Hematopoietic multipotent progenitor cell treated with erythropoietin and hydrocortisone succinate and interleukin-3 and kit ligand, for 17 days (in vitro differentiated cells): ENCODE data around the gene C3orf70.

Experiments used
- DNase-seq: peaks from one replicate; pipeline ENCODE4 v3.0.0-alpha.2; 2015; ENCODE audit warnings: low spot score

C3orf70 gene

DNA sequence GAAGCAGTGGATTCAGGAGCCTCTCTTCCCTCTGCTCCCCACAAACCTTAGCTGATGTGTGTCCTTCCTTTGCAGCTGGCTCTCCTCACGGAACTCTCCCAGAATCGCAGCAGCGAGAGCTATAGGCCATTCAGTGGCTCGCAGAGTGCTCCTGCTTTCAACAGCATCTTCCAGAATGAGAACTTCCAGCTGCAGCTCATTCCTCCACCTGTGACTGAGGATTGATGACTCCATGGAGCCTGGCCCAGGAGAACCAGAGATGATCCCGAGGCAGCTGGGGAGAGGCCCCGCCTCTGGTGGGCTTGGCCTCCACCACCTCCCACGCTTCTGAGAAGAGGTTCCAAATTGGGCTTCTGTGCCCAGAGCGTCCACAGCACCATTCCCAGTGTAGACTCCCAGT, 101.1 kb downstream of the C3orf70 start:
- DNase-seq, result no peak

DNA sequence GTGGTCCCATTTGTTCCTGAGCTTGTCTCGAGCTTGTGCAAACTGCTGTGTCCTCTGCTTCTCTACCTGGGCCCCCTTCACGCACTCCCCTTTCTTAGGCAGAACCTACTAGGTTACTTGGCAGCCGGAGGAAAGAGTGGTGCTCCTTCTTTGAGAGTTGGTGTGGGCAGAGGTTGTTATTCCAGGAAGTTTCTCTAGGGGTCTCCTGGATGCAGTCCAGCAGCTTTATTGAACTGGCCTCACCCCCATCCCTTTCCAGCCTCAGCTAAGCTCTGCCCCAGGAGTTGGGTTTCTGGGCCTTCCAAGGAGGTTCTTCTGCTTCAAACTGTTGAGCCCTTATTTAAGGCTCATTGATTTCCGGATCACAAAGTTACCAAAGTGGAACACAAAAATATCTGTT, 103.2 kb downstream of the C3orf70 start:
- DNase-seq, result no peak

DNA sequence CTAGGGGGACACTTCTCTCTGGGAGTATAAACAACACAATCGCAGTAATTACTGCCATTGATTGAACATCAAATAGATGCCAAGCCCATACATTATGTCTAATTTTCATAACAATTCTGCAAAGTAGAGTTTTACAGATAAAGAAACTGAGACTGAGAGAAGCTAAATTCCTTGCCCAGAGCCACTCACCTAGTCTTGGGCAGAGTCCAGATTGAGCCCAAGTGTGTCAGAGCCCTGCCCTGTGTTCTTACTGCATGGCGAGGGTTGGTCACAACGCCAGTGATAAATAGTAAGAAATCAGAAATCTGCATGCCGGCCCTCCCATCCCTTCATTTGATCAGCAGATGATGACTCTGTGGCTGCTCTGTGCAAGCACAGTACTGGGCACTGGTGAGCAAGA, 106.3 kb downstream of the C3orf70 start:
- DNase-seq, result no peak

DNA sequence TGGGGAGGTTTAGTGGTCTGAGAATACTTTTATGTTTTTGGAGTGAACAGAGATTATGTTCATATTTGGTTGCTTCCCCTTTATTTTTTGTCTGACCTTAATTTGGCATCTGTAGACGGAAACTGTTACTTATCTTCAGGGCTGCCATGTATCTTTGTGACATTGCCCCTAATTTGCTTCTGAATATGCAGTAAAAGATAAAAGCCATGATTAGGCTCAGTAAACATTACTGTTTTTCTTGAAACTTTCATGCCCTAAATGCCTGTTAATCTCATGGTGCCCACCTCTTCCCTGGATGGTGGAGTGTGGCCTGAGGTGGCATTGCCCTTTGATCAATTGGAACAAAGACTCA, 106.7 kb downstream of the C3orf70 start:
- DNase-seq, result no peak

DNA sequence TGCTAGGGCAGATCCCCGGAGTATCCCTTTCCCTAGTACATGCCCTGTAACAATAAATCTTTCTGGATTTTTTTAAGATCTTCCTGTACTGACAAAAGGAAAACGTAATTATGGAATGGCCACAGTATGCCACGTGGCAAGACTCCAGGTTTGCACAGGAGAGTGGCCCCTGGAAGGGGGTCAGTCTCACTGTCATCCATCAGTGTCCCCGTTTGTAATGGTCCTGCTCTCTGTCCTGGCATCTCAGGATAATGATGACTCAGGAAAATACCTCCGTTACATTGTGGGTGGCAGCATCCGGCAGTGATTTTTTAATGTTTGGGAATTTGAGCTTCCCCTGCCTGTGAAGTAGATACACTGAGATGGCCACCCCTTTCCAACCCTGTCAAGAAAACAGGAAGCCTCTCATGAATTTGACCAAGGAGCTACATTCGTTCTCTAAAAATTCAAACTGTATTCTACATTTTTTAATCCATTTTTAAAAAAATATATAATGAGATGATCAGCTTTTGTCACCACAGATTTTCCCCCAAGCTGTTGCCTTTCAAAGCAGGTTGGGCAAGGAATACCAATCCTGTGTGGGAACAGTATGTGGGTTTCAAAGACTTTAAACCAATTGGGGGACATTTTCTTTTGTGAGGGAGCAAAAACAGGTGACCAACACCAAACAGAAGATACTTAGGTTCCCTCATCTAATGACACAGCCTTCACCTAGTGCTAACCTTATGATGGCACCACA, 110.4 kb downstream of the C3orf70 start:
- no peak for DNase-seq

DNA sequence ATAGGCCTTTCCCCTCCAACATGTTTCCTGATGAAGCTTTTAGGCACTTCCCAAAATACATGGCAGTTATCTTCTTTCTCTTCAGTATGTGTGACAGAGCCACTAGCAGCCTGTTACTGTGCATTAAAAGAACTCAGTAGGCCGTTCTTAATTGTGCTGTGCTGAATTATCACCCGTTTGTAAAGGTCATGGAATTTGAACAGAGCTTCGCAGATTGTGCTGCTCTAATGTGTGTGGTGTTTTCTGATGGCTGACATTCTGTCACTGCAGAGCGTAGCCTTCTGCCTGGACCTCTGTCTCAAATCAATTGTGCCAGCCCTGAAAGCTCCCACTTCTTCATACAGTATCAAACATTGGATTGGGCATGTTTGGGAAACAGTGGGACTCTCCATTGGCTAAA, 111.3 kb downstream of the C3orf70 start:
- DNase-seq, result no peak

DNA sequence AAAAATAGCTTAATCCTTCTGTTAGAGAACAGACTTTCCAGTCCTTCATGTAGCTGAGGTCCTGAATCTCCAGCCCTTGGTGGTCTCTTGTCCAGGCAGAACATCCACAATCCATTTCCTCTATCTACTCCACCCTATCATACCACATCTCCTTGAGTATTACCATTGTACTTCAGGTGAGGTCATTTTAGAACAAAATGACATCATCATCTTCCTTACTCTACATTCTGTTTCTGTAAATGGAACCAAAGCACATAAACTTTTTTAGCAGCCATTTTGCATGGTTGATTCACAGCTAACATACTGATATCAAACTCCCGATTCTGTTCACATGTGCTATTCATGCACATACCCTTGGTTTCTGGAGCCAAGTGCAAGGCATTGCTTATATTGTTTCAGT, 112.4 kb downstream of the C3orf70 start:
- DNase-seq, result no peak

DNA sequence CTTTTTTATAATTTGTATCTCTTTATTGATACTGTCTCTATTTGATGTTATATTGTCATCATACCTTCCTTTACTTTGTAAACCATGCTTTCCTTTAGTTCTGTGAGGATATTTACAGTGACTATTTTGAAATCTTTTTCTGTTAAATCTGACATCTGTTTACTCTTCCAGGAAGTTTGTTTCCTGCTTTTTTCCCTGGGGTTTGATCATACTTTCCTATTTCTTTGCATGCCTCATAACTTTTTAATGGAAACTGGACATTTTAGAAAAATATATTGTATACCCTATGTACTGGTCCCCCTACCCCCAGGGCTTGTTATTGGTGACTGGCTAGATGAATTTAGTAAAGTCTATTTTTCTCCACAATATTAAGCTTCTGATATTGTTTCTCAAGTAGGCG, 115.1 kb downstream of the C3orf70 start:
- DNase-seq, result no peak

DNA sequence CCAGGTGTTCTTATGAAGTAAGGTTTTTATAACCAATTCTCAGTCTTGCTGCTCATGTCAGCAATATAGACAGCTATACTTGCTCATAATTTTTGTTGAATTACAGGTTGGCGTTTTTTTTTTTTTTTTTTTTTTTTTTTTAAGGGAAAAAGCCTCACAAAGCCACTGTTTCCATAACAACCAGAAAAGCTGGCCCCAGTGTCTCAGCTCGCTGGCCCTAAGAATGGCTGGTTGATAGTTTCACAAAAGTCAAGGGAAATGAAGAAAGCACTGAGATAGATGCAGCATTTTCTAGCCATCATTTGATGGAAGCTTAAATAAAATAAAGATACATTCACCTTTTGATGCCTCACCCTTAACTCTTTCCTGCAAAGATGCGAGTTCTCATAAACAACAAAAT, 121.9 kb downstream of the C3orf70 start:
- no peak for DNase-seq

DNA sequence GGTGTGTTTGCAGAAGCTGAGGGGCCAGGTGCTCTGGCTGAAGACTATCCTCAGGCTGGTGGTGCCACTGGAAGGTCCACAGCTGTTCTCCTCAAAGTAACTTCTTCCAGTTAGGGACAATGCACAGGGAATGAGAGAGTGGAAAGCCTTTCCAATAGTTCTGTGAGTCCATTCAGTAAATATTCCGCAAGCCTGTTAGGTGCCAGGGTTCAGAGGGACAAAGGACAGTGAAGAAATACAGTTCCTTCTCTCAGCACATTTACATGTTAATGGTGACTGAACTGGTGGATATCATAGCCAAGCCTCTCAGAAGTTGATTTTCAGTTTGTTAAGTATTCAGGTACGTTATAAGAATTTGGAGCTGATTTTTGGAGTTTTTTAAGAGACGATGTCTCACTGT, 122.5 kb downstream of the C3orf70 start:
- DNase-seq, result no peak

DNA sequence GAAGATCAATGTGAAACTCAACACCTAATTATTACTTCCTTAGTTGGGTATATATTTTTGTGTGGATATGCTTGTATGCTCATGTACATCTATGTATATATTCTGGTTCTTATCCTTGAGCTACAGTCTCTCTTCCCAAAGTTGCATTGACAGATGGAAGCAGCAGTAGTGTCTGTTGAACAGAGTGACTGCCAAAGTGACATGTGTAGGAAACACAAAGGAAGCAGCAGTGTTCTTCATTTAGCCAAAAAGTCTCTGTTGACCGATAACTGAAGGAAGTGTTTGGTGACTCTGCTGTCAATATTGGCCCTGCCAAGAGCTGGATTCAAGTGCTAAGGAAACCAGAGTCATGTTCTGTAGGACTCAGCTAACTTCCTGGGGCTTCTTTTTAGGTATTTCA, 123.8 kb downstream of the C3orf70 start:
- DNase-seq, result no peak

DNA sequence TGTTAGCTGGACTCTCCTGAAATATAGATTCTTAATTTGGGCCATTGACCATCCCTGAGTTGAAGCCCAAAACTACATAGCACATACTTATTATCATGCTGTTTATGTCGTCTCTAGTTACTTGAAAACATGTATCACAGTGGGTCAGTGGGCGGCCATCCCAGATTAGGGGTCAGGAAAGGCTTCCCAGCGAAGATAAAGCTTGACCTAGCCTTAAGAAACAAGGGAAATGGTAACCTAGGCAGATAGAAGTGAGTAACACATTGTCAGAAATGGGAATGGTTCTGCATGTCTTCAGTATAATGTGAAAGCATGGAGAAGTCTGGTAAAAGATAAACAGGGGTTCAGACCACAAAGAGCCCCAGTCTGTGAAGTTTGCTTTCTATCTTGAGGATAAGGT, 124.7 kb downstream of the C3orf70 start:
- DNase-seq, result no peak
